HEK293 (cell line): Measurements from ENCODE around the gene ACOT9.
A peak's percentile ranks its signal among the peaks of the same experiment; 100 is the strongest.

Source experiments
- CTCF ChIA-PET: fragments of 350-600 bp; formaldehyde crosslinking; extraction: SDS; loops from one replicate; lab custom pipeline; 2021; ENCODE audit warnings: antibody characterized with exemption; lab: Yijun Ruan, JAX
- POLR2A ChIA-PET: fragments of 300-600 bp; formaldehyde crosslinking; extraction: SDS; loops from one replicate; lab custom pipeline; 2020; ENCODE audit warnings: antibody characterized with exemption, inconsistent platforms; lab: Yijun Ruan, JAX
- H3K27ac ChIP-seq: fragments of 200-500 bp; sonication (Bioruptor generic); 2 replicates; pipeline ENCODE4 v1.5.1; 2014; ENCODE audit warnings: low read depth, low read length, control low read depth, inconsistent platforms; ENCODE audit errors: extremely low read depth
- H3K36me3 ChIP-seq, 2 experiments: fragments of 200-500 bp in 1 of 2; sonication (Bioruptor generic) in 1 of 2; 1 replicate in 1 of 2; 2 replicates in 1 of 2; pipeline ENCODE4 v1.5.1; 2014 to 2017; ENCODE audit warnings: inconsistent platforms in 2 of 2, low read length in 2 of 2; ENCODE audit not compliant: control insufficient read depth in 2 of 2, insufficient read depth in 1 of 2
- H3K4me1 ChIP-seq: fragments of 200-500 bp; sonication (Bioruptor generic); 2 replicates; pipeline ENCODE4 v1.5.1; 2014; ENCODE audit warnings: mild to moderate bottlenecking, low read length, inconsistent platforms; ENCODE audit not compliant: control insufficient read depth, insufficient read depth
- H3K4me3 ChIP-seq: 2 replicates; pipeline ENCODE4 v1.5.1; 2011; ENCODE audit warnings: low read depth, mild to moderate bottlenecking, control low read depth, low read length, moderate library complexity
- H3K9me3 ChIP-seq: fragments of 200-500 bp; sonication (Bioruptor generic); 2 replicates; pipeline ENCODE4 v1.5.1; 2014; ENCODE audit warnings: low read depth, low read length, inconsistent platforms; ENCODE audit not compliant: control insufficient read depth, insufficient read depth
- BCL11A ChIP-seq: fragments of 450-650 bp; formaldehyde crosslinking; IDR thresholded peaks from 2 replicates; pipeline ENCODE4 v1.5.1; 2016; ENCODE audit warnings: low read depth, missing biosample characterization, missing genetic modification characterization
- GLIS1 ChIP-seq: fragments of 450-650 bp; formaldehyde crosslinking; IDR thresholded peaks from 2 replicates; pipeline ENCODE4 v1.5.1; 2016; ENCODE audit warnings: missing biosample characterization, missing genetic modification characterization
- KLF1 ChIP-seq: fragments of 450-650 bp; formaldehyde crosslinking; IDR thresholded peaks from 2 replicates; pipeline ENCODE4 v1.5.1; 2016; ENCODE audit warnings: missing biosample characterization, missing genetic modification characterization
- KLF16 ChIP-seq: fragments of 450-650 bp; formaldehyde crosslinking; IDR thresholded peaks from 2 replicates; pipeline ENCODE4 v1.5.1; 2017; ENCODE audit warnings: missing biosample characterization, missing genetic modification characterization
- REPIN1 ChIP-seq: fragments of 450-650 bp; formaldehyde crosslinking; IDR thresholded peaks from 2 replicates; pipeline ENCODE4 v1.5.1; 2017; ENCODE audit warnings: missing biosample characterization, missing genetic modification characterization, low read depth
- SCRT2 ChIP-seq: fragments of 450-650 bp; formaldehyde crosslinking; IDR thresholded peaks from 2 replicates; pipeline ENCODE4 v1.5.1; 2016; ENCODE audit warnings: missing biosample characterization, missing genetic modification characterization
- SP7 ChIP-seq: fragments of 450-650 bp; formaldehyde crosslinking; IDR thresholded peaks from 2 replicates; pipeline ENCODE4 v1.5.1; 2016; ENCODE audit warnings: missing biosample characterization, missing genetic modification characterization
- ZBTB20 ChIP-seq: fragments of 450-650 bp; formaldehyde crosslinking; IDR thresholded peaks from 2 replicates; pipeline ENCODE4 v1.5.1; 2016; ENCODE audit warnings: missing biosample characterization, missing genetic modification characterization
- ZFP41 ChIP-seq: fragments of 450-650 bp; formaldehyde crosslinking; IDR thresholded peaks from 2 replicates; pipeline ENCODE4 v1.5.1; 2016; ENCODE audit warnings: missing biosample characterization, missing genetic modification characterization, borderline replicate concordance
- ZNF121 ChIP-seq: fragments of 450-650 bp; formaldehyde crosslinking; IDR thresholded peaks from 2 replicates; pipeline ENCODE4 v1.5.1; 2016; ENCODE audit warnings: missing biosample characterization, missing genetic modification characterization
- ZNF155 ChIP-seq: fragments of 450-650 bp; formaldehyde crosslinking; IDR thresholded peaks from 2 replicates; pipeline ENCODE4 v1.5.1; 2016; ENCODE audit warnings: missing biosample characterization, missing genetic modification characterization
- ZNF211 ChIP-seq: fragments of 450-650 bp; formaldehyde crosslinking; IDR thresholded peaks from 2 replicates; pipeline ENCODE4 v1.5.1; 2016; ENCODE audit warnings: low read depth, missing biosample characterization, missing genetic modification characterization
- ZNF23 ChIP-seq: fragments of 450-650 bp; formaldehyde crosslinking; IDR thresholded peaks from 2 replicates; pipeline ENCODE4 v1.5.1; 2016; ENCODE audit warnings: missing biosample characterization, missing genetic modification characterization, borderline replicate concordance
- ZNF239 ChIP-seq: fragments of 450-650 bp; formaldehyde crosslinking; IDR thresholded peaks from 2 replicates; pipeline ENCODE4 v1.5.1; 2016; ENCODE audit warnings: missing biosample characterization, missing genetic modification characterization
- ZNF37A ChIP-seq: fragments of 450-650 bp; IDR thresholded peaks from 2 replicates; pipeline ENCODE4 v1.5.1; 2018; ENCODE audit warnings: missing biosample characterization, missing genetic modification characterization
- ZNF416 ChIP-seq: fragments of 450-650 bp; formaldehyde crosslinking; IDR thresholded peaks from 2 replicates; pipeline ENCODE4 v1.5.1; 2016; ENCODE audit warnings: missing biosample characterization, missing genetic modification characterization
- ZNF423 ChIP-seq: fragments of 450-650 bp; formaldehyde crosslinking; IDR thresholded peaks from 2 replicates; pipeline ENCODE4 v1.5.1; 2016; ENCODE audit warnings: missing biosample characterization, missing genetic modification characterization
- ZNF626 ChIP-seq: fragments of 450-650 bp; sonication (Bioruptor Pico); formaldehyde crosslinking; IDR thresholded peaks from 2 replicates; pipeline ENCODE4 v1.5.1; 2018; ENCODE audit warnings: missing biosample characterization, missing genetic modification characterization, inconsistent platforms
- ZNF654 ChIP-seq: fragments of 450-650 bp; formaldehyde crosslinking; IDR thresholded peaks from 2 replicates; pipeline ENCODE4 v1.5.1; 2016; ENCODE audit warnings: low read depth, missing biosample characterization, missing genetic modification characterization
- ZNF658 ChIP-seq: fragments of 450-650 bp; formaldehyde crosslinking; IDR thresholded peaks from 2 replicates; pipeline ENCODE4; 2016; ENCODE audit warnings: missing biosample characterization, missing genetic modification characterization
- ZNF670 ChIP-seq: fragments of 450-650 bp; formaldehyde crosslinking; IDR thresholded peaks from 2 replicates; pipeline ENCODE4 v1.5.1; 2016; ENCODE audit warnings: missing biosample characterization, missing genetic modification characterization, low read depth
- ZNF837 ChIP-seq: fragments of 450-650 bp; formaldehyde crosslinking; IDR thresholded peaks from 2 replicates; pipeline ENCODE4 v1.5.1; 2016; ENCODE audit warnings: missing biosample characterization, missing genetic modification characterization
- TF ChIP-seq, protein P1 (sequence below): fragments of 450-650 bp; formaldehyde crosslinking; IDR thresholded peaks from 2 replicates; pipeline ENCODE4 v1.5.1; 2017; ENCODE audit warnings: missing biosample characterization, mild to moderate bottlenecking, missing genetic modification characterization, moderate library complexity
- TF ChIP-seq, protein P2 (sequence below): fragments of 450-650 bp; formaldehyde crosslinking; IDR thresholded peaks from 2 replicates; pipeline ENCODE4 v1.5.1; 2017; ENCODE audit warnings: missing biosample characterization, missing genetic modification characterization
- TF ChIP-seq, protein P3 (sequence below): fragments of 450-650 bp; formaldehyde crosslinking; IDR thresholded peaks from 2 replicates; pipeline ENCODE4 v1.5.1; 2016; ENCODE audit warnings: missing biosample characterization, missing genetic modification characterization
- TF ChIP-seq, protein P4 (sequence below): fragments of 450-650 bp; IDR thresholded peaks from 2 replicates; pipeline ENCODE4 v1.5.1; 2018; ENCODE audit warnings: missing biosample characterization, missing genetic modification characterization
- TF ChIP-seq, protein P5 (sequence below): fragments of 450-650 bp; formaldehyde crosslinking; IDR thresholded peaks from 2 replicates; pipeline ENCODE4 v1.5.1; 2016; ENCODE audit warnings: missing biosample characterization, missing genetic modification characterization
- TF ChIP-seq, protein P6 (sequence below): fragments of 450-650 bp; formaldehyde crosslinking; IDR thresholded peaks from 2 replicates; pipeline ENCODE4 v1.5.1; 2016; ENCODE audit warnings: missing biosample characterization, missing genetic modification characterization, borderline replicate concordance

ACOT9 gene

DNA sequence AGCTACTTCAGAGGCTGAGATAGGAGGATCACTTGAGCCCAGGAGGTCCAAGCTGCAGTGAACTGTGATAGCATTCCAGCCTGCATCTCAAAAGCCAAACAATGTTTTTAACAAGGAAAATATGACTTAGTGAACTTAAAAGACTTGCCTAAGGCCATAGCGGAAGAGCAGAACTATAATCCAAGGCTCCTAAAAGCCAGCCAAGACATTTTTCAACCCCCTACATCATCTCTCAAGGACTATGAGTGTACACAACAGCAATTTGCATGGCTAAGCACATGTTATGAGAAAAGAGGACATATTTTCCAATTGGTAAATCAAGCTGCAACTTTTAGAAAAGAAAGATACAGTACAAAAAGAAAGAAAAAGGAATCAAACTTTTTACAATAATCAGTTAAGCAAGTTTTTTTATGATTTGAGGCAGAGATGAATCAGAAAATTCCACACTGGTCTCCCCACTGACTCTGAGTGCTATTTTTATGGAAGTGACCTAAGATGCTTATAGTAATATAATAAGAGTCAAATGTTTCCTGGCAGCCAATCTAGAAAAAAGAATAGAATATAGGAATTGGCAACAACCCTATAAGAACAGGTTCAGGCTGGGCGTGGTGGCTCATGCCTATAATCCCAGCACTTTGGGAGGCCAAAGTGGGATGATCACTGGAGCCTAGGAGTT, 9.8 kb upstream of the ACOT9 start:
- ChIA-PET CTCF (interaction anchor here (0.6 to 1.6 kb wide), 4 partner anchors 59 to 631 kb away, joined by 3 to 6 read pairs (median 5); no protein-coding TSS in a partner anchor), POLR2A (interaction anchor here (1.0 to 1.9 kb wide), 3 partner anchors 9 to 30 kb away, joined by 3 to 6 read pairs (median 5); partner anchors contain the start of genes ACOT9 and SAT1)
- TF ChIP-seq ZNF37A (tag by site-specific recombination) (no peak), ZNF658 (no peak), GLIS1 (tag by site-specific recombination) (0 out of 2 replicates have a peak, but pooled peaks have one; percentile 13), SP7 (peak; percentile 14; the same call in 1 of the 2 replicates), ZNF416 (tag by site-specific recombination) (no peak), ZNF837 (no peak), ZNF121 (tag by site-specific recombination) (no peak)
- TF ChIP-seq, protein P1, sequence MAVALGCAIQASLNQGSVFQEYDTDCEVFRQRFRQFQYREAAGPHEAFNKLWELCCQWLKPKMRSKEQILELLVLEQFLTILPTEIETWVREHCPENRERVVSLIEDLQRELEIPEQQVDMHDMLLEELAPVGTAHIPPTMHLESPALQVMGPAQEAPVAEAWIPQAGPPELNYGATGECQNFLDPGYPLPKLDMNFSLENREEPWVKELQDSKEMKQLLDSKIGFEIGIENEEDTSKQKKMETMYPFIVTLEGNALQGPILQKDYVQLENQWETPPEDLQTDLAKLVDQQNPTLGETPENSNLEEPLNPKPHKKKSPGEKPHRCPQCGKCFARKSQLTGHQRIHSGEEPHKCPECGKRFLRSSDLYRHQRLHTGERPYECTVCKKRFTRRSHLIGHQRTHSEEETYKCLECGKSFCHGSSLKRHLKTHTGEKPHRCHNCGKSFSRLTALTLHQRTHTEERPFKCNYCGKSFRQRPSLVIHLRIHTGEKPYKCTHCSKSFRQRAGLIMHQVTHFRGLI, result no peak
- TF ChIP-seq, protein P2, sequence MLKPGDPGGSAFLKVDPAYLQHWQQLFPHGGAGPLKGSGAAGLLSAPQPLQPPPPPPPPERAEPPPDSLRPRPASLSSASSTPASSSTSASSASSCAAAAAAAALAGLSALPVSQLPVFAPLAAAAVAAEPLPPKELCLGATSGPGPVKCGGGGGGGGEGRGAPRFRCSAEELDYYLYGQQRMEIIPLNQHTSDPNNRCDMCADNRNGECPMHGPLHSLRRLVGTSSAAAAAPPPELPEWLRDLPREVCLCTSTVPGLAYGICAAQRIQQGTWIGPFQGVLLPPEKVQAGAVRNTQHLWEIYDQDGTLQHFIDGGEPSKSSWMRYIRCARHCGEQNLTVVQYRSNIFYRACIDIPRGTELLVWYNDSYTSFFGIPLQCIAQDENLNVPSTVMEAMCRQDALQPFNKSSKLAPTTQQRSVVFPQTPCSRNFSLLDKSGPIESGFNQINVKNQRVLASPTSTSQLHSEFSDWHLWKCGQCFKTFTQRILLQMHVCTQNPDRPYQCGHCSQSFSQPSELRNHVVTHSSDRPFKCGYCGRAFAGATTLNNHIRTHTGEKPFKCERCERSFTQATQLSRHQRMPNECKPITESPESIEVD (tag by site-specific recombination), result peak; percentile 61
- no peak overlapping the region for H3K4me3 ChIP-seq
- no peaks in the 10 kb centered on the region for H3K4me1 ChIP-seq
- no peaks in the 10 kb centered on the region for H3K9me3 ChIP-seq
- H3K36me3 ChIP-seq, result no peaks in the 10 kb centered on the region
- H3K27ac ChIP-seq, result no peak overlapping the region

DNA sequence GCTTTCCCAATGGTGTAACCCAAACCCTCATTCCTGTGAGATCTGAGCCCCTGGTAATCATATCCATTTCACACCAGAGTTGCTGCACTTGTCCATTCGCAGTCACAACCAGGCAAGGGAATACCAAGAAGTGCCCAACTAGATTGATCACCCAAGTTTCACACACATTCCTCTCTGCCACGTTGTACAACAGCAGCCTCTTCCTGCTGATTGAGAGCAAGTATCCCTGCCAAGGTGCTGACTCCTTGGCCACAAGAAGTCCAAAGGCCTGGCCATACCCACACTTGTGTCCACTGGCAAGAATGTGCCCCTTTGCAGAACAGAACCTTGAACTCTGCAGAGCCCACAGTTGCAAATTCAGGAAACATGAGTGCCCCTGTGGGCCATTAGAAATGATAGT, 6.5 kb upstream of the ACOT9 start:
- ChIA-PET POLR2A (interaction anchor here (1.2 kb wide), 1 partner anchor 34 kb away, joined by 5 read pairs; the partner anchor contains the start of gene SAT1), CTCF (interaction anchor here (0.7 kb wide), 1 partner anchor 55 kb away, joined by 3 read pairs; no protein-coding TSS in a partner anchor)
- Histone ChIP-seq H3K9me3 (no peaks in the 10 kb centered on the region), H3K4me1 (no peaks in the 10 kb centered on the region), H3K4me3 (no peak overlapping the region)
- TF ChIP-seq KLF16 (tag by site-specific recombination) (no peak), ZNF670 (tag by site-specific recombination) (no peak), ZNF626 (tag by site-specific recombination) (no peak), ZNF423 (no peak), ZNF155 (tag by site-specific recombination) (no peak), ZNF654 (tag by site-specific recombination) (no peak), SCRT2 (tag by site-specific recombination) (no peak), ZNF211 (tag by site-specific recombination) (no peak), ZNF658 (no peak), KLF1 (tag by site-specific recombination) (no peak), ZNF239 (tag by site-specific recombination) (no peak), ZNF23 (tag by site-specific recombination) (no peak), ZFP41 (tag by site-specific recombination) (no peak), BCL11A (tag by site-specific recombination) (no peak), ZBTB20 (tag by site-specific recombination) (no peak), REPIN1 (tag by site-specific recombination) (no peak)
- TF ChIP-seq, protein P3, sequence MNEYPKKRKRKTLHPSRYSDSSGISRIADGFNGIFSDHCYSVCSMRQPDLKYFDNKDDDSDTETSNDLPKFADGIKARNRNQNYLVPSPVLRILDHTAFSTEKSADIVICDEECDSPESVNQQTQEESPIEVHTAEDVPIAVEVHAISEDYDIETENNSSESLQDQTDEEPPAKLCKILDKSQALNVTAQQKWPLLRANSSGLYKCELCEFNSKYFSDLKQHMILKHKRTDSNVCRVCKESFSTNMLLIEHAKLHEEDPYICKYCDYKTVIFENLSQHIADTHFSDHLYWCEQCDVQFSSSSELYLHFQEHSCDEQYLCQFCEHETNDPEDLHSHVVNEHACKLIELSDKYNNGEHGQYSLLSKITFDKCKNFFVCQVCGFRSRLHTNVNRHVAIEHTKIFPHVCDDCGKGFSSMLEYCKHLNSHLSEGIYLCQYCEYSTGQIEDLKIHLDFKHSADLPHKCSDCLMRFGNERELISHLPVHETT (tag by site-specific recombination), result no peak
- TF ChIP-seq, protein P4, sequence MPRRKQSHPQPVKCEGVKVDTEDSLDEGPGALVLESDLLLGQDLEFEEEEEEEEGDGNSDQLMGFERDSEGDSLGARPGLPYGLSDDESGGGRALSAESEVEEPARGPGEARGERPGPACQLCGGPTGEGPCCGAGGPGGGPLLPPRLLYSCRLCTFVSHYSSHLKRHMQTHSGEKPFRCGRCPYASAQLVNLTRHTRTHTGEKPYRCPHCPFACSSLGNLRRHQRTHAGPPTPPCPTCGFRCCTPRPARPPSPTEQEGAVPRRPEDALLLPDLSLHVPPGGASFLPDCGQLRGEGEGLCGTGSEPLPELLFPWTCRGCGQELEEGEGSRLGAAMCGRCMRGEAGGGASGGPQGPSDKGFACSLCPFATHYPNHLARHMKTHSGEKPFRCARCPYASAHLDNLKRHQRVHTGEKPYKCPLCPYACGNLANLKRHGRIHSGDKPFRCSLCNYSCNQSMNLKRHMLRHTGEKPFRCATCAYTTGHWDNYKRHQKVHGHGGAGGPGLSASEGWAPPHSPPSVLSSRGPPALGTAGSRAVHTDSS (tag by site-specific recombination), result no peak
- TF ChIP-seq, protein P5, sequence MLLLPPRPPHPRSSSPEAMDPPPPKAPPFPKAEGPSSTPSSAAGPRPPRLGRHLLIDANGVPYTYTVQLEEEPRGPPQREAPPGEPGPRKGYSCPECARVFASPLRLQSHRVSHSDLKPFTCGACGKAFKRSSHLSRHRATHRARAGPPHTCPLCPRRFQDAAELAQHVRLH (tag by site-specific recombination), result no peak
- TF ChIP-seq, protein P6, sequence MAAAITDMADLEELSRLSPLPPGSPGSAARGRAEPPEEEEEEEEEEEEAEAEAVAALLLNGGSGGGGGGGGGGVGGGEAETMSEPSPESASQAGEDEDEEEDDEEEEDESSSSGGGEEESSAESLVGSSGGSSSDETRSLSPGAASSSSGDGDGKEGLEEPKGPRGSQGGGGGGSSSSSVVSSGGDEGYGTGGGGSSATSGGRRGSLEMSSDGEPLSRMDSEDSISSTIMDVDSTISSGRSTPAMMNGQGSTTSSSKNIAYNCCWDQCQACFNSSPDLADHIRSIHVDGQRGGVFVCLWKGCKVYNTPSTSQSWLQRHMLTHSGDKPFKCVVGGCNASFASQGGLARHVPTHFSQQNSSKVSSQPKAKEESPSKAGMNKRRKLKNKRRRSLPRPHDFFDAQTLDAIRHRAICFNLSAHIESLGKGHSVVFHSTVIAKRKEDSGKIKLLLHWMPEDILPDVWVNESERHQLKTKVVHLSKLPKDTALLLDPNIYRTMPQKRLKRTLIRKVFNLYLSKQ (tag by site-specific recombination), result no peak
- TF ChIP-seq, all 188 proteins: peak for 0
- Histone ChIP-seq H3K27ac (no peak overlapping the region), H3K36me3 (no peaks in the 10 kb centered on the region)
